GM18861 (cell line): Measurements from ENCODE around the gene NDUFAF8.

Experiments
- ATAC-seq: cut with Tn5 transposase; IDR thresholded peaks from one replicate; pipeline ENCODE4 v1.9.1; 2021; ENCODE audit not compliant: unreplicated experiment

Gene NDUFAF8

GRCh38 chr17:81272616-81273015, 33.5 kb downstream of the NDUFAF8 start:
- no peak for ATAC-seq

- ATAC-seq: no peak
Measured at GRCh38 chr17:81273698-81274470, 34.8 kb downstream of the NDUFAF8 start.

- no peak for ATAC-seq
Measured at GRCh38 chr17:81274471-81274855, 35.3 kb downstream of the NDUFAF8 start.

- no peak for ATAC-seq
Measured at GRCh38 chr17:81276781-81277180, 37.7 kb downstream of the NDUFAF8 start.

GRCh38 chr17:81277421-81277820, 38.3 kb downstream of the NDUFAF8 start:
- ATAC-seq: no peak

- no peak for ATAC-seq
Measured at GRCh38 chr17:81277946-81278693, 39.0 kb downstream of the NDUFAF8 start.

- no peak for ATAC-seq
Measured at GRCh38 chr17:81278831-81279230, 39.7 kb downstream of the NDUFAF8 start.

- ATAC-seq: no peak
Measured at GRCh38 chr17:81279278-81280275, 40.5 kb downstream of the NDUFAF8 start.

GRCh38 chr17:81280571-81280970, 41.5 kb downstream of the NDUFAF8 start:
- no peak for ATAC-seq

GRCh38 chr17:81282141-81282540, 43.0 kb downstream of the NDUFAF8 start:
- ATAC-seq: no peak

- ATAC-seq: no peak
Measured at GRCh38 chr17:81282876-81283275, 43.8 kb downstream of the NDUFAF8 start.

- no peak for ATAC-seq
Measured at GRCh38 chr17:81285179-81285878, 46.2 kb downstream of the NDUFAF8 start.

- ATAC-seq: no peak
Measured at GRCh38 chr17:81285894-81286293, 46.8 kb downstream of the NDUFAF8 start.

GRCh38 chr17:81286491-81287145, 47.5 kb downstream of the NDUFAF8 start:
- ATAC-seq: no peak

- ATAC-seq: no peak
Measured at GRCh38 chr17:81287152-81287551, 48.0 kb downstream of the NDUFAF8 start.

- no peak for ATAC-seq
Measured at GRCh38 chr17:81287741-81288430, 48.8 kb downstream of the NDUFAF8 start.

GRCh38 chr17:81288715-81289114, 49.6 kb downstream of the NDUFAF8 start:
- no peak for ATAC-seq

- ATAC-seq: no peak
Measured at GRCh38 chr17:81289627-81290026, 50.5 kb downstream of the NDUFAF8 start.

- ATAC-seq: no peak
Measured at GRCh38 chr17:81290230-81290629, 51.1 kb downstream of the NDUFAF8 start.
